ENCODE results near the gene PSME3IP1. TPM values are rescaled to one million over a fixed set of nuclear protein-coding genes. Genes with fewer than 3 reads are reported as not detected.

PSME3IP1 gene
- polyA plus RNA-seq, 3 donors = 75.4 to 133 (median 78.6) TPM

- Histone ChIP-seq H3K9ac (ENCODE audit: insufficient read depth, low read length, poor library complexity, severe bottlenecking) (no peak overlapping the region), H3K9me3 (replicated peaks in 1 of 2; ENCODE audit: control insufficient read depth in 1 of 2, insufficient read depth in 1 of 2, low read length in 2 of 2) (no peaks in the 10 kb centered on the region), H3K27me3 (ENCODE audit: control insufficient read depth in 2 of 2, insufficient read depth in 2 of 2, low read length in 2 of 2) (no peaks in the 10 kb centered on the region), H3K4me1 (ENCODE audit: control insufficient read depth in 1 of 2, insufficient read depth in 2 of 2, low read length in 2 of 2) (peaks cover 4 to 10% of the 10 kb centered on the region in 2 donors), H2AFZ (ENCODE audit: insufficient read depth, low read depth, low read length, poor library complexity, severe bottlenecking) (no peak overlapping the region), H3K79me2 (ENCODE audit: insufficient read depth, low read length) (peaks cover 95% of the 10 kb centered on the region), H4K20me1 (ENCODE audit: insufficient read depth, low read length) (peaks cover 65% of the 10 kb centered on the region), H3K27ac (ENCODE audit: low read depth in 1 of 2, low read length in 2 of 2) (peak overlapping the region in 1 of 2 donors; percentile 42), H3K4me2 (replicated peaks; ENCODE audit: extremely low read depth, low read length, poor library complexity, severe bottlenecking) (no peak overlapping the region), H3K4me3 (replicated peaks in 1 of 3; ENCODE audit: low read depth in 2 of 3, low read length in 3 of 3) (no peak overlapping the region), H3K36me3 (replicated peaks in 1 of 2; ENCODE audit: control insufficient read depth in 1 of 2, insufficient read depth in 2 of 2, low read length in 2 of 2) (no peaks in the 10 kb centered on the region)
- intact Hi-C loops (cut with micrococcal nuclease) = no loop called here
- H3K27ac Mint-ChIP-seq = peak overlapping the region in 2 of 7 donors; percentile 22 to 68
- WGBS (ENCODE audit: insufficient coverage) = 57% methylated on average over 3 of the region's 3 CpGs
- no peak overlapping the region for H3K4me3 Mint-ChIP-seq
- peaks cover 3 to 33% of the 10 kb centered on the region in 2 donors for H3K36me3 Mint-ChIP-seq
- no peaks in the 10 kb centered on the region for H3K9me3 Mint-ChIP-seq
- H3K27me3 Mint-ChIP-seq (ENCODE audit: low read depth in 3 of 3) = peaks cover 0 to 2% (median 0%) of the 10 kb centered on the region in 3 donors
- no peak for DNase-seq
- TF ChIP-seq CTCF (IDR thresholded peaks at IDR 0.05) = no peak
- peaks cover 31% of the 10 kb centered on the region for H3K4me1 Mint-ChIP-seq
These were observed 81.1 kb downstream of the PSME3IP1 start for GRCh38 chr16:57104706-57105105.

GRCh38 chr16:57102888-57103851 lies 82.7 kb downstream of the PSME3IP1 start:
- Histone ChIP-seq H3K9me3 (replicated peaks in 1 of 2; ENCODE audit: control insufficient read depth in 1 of 2, insufficient read depth in 1 of 2, low read length in 2 of 2) (no peaks in the 10 kb centered on the region), H3K36me3 (replicated peaks in 1 of 2; ENCODE audit: control insufficient read depth in 1 of 2, insufficient read depth in 2 of 2, low read length in 2 of 2) (no peaks in the 10 kb centered on the region), H3K27ac (ENCODE audit: low read depth in 1 of 2, low read length in 2 of 2) (no peak overlapping the region), H3K4me1 (ENCODE audit: control insufficient read depth in 1 of 2, insufficient read depth in 2 of 2, low read length in 2 of 2) (peaks cover 4 to 10% of the 10 kb centered on the region in 2 donors), H3K27me3 (ENCODE audit: control insufficient read depth in 2 of 2, insufficient read depth in 2 of 2, low read length in 2 of 2) (no peaks in the 10 kb centered on the region), H3K4me2 (replicated peaks; ENCODE audit: extremely low read depth, low read length, poor library complexity, severe bottlenecking) (no peak overlapping the region), H4K20me1 (ENCODE audit: insufficient read depth, low read length) (peaks cover 70% of the 10 kb centered on the region), H3K9ac (ENCODE audit: insufficient read depth, low read length, poor library complexity, severe bottlenecking) (no peak overlapping the region), H3K4me3 (replicated peaks in 1 of 3; ENCODE audit: low read depth in 2 of 3, low read length in 3 of 3) (no peak overlapping the region), H3K79me2 (ENCODE audit: insufficient read depth, low read length) (peaks cover 95% of the 10 kb centered on the region), H2AFZ (ENCODE audit: insufficient read depth, low read depth, low read length, poor library complexity, severe bottlenecking) (no peak overlapping the region)
- DNase-seq = no peak
- peak overlapping the region in 3 of 7 donors; percentile 61 to 69 (median 61) for H3K27ac Mint-ChIP-seq
- 89% methylated on average over 13 of the region's 16 CpGs for WGBS (ENCODE audit: insufficient coverage)
- H3K27me3 Mint-ChIP-seq (ENCODE audit: low read depth in 3 of 3) = no peaks in the 10 kb centered on the region
- TF ChIP-seq CTCF (IDR thresholded peaks at IDR 0.05) = no peak
- peaks cover 35% of the 10 kb centered on the region for H3K4me1 Mint-ChIP-seq
- H3K4me3 Mint-ChIP-seq = no peak overlapping the region
- no peaks in the 10 kb centered on the region for H3K9me3 Mint-ChIP-seq
- intact Hi-C loops (cut with micrococcal nuclease) = no loop called here
- H3K36me3 Mint-ChIP-seq = peaks cover 6 to 32% of the 10 kb centered on the region in 2 donors

Other genes with a start within 250 kb of the PSME3IP1 start
- 1 to 10 TPM in 2 of 3 donors, under 1 TPM in 1; 0.61 to 2.1 (median 1.3) TPM for gene CETP, start 224.1 kb downstream of the PSME3IP1 start, polyA plus RNA-seq
- 100 to 1,000 TPM in 1 of 3 donors, 10 to 100 TPM in 2; 10.3 to 171 (median 21.6) TPM for gene NLRC5, start 196.5 kb downstream of the PSME3IP1 start, polyA plus RNA-seq
- 10 to 100 TPM; 18.3 to 68.8 (median 23.9) TPM for gene CPNE2, start 93.5 kb downstream of the PSME3IP1 start, polyA plus RNA-seq
- gene RSPRY1, start 290 bp upstream of the PSME3IP1 start, polyA plus RNA-seq = 10 to 100 TPM; 15.7 to 28.3 (median 21.3) TPM
- 10 to 100 TPM; 35.4 to 84.6 (median 84.0) TPM for gene ARL2BP, start 59.2 kb upstream of the PSME3IP1 start, polyA plus RNA-seq
- gene PLLP, start 98.6 kb upstream of the PSME3IP1 start, polyA plus RNA-seq = 1 to 10 TPM in 1 of 3 donors, under 1 TPM in 2; 0.52 to 1.2 (median 0.97) TPM
- under 1 TPM; 0.04 to 0.18 (median 0.15) TPM for gene CCL22, start 172.7 kb upstream of the PSME3IP1 start, polyA plus RNA-seq
- not detected for gene CX3CL1, start 186.5 kb upstream of the PSME3IP1 start, polyA plus RNA-seq
- not detected for gene CCL17, start 218.7 kb upstream of the PSME3IP1 start, polyA plus RNA-seq

Measured in CD14-positive monocyte (primary cell).